DMS153 treated with DMSO at 0.1 percent for 48 hours (cell line): Measurements from ENCODE around the gene TIGD3.
A peak's percentile ranks its signal among the peaks of the same experiment; 100 is the strongest.
"Not testable (repeated sequence)": the region's sequence is repeated elsewhere in the genome, so short reads cannot be mapped to it uniquely, and the experiment has no call there.

ENCODE experiments used
- DNase-seq: peaks from one replicate; lab custom pipeline; 2025; ENCODE audit not compliant: unreplicated experiment; lab: John Stamatoyannopoulos, UW

TIGD3 gene

DNA sequence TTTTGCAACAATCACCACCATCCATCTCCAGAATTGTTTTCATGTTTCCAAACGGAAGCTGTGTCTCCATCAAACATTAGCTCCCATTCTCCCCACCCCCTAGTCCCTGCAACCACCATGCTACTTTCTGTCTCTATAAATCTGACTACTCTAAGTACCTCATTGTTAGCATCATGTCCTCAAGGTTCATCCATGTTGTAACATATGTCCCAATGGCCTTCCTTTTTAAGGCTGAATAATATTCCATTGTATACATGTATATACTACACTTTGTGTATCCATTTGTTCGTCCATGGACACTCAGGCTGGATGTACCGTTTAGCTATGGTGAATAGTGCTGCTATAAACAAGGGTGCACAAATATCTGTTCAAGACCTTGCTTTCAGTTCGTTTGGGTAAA lies 29.1 kb upstream of the TIGD3 start:
- DNase-seq = no peak

GRCh38 chr11:65327021-65327420 lies 27.5 kb upstream of the TIGD3 start:
- DNase-seq = no peak

DNA sequence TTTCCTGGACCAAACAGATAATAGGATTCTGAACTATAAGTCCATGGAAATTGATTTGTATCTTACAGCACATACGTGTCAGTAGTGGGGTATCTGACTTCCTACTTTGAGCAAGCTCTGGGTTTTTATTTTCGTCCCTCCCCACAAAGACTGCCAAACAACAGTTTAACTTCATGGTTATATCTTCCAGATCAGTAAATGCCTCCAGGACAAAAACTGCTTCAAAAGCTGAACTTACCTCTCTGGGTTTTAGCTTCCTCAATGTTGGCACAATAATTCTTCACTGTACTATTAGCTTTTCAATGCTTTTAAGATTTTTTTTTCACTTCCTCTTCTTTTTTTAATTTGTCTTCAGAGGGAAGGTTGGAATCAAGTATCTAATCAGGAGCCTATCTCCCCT lies 25.1 kb upstream of the TIGD3 start:
- DNase-seq = no peak

GRCh38 chr11:65329944-65330403 lies 24.6 kb upstream of the TIGD3 start:
- DNase-seq = peak; percentile 80

- no peak for DNase-seq
These were observed 24.0 kb upstream of the TIGD3 start for GRCh38 chr11:65330544-65330943.

- not testable (repeated sequence) for DNase-seq
These were observed 22.0 kb upstream of the TIGD3 start for GRCh38 chr11:65332591-65332990.

DNA sequence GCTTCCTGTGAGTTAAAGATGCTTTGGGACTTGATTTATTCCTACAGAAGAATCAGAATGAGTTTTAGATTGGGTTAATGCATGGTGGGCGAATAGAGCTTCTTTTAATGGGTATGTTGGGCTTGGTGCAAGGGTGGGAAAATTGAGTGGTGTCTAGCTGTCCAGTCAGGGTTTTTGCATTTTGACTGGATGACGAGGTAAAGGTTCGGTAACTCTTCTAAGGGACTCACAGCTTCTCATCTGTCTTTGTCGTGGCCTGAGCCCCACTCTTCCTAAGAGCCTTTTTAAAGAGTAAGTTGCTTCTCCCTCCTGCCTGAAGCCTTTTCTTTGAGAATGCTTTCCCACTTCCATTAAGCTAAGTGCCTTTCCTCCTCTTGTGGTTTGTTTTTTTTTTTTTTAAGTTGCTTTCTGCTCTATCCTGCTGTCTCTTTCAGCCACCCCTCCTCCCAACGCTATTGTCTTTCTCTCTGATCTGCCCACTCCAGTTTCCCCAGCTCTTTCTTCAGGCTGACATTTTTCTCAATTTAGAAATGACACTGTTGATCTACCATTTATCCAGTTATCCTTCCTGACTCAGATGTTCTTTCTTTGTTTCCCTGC lies 19.8 kb upstream of the TIGD3 start:
- no peak for DNase-seq

GRCh38 chr11:65338676-65339075 lies 15.9 kb upstream of the TIGD3 start:
- no peak for DNase-seq

- DNase-seq = no peak
These were observed 14.3 kb upstream of the TIGD3 start for GRCh38 chr11:65340226-65340625.

DNA sequence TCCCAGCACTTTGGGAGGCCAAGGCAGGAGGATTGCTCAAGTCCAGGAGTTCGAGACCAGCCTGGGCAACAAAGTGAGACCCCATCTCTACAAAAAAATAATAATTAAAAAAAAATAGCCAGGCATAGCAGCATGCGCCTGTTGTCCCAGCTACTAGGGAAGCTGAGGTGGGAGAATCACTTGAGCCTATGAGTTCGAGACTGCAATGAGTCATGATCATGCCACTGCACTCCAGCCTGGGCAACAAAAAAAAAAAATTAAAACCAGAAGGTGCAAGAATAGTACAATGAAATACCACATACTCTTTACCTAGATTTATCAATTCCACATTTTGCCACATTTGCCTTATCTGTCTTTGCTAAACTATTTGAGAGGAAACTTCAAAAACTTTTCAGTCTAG lies 12.7 kb upstream of the TIGD3 start:
- DNase-seq = no peak

GRCh38 chr11:65351511-65351910 lies 3.0 kb upstream of the TIGD3 start:
- no peak for DNase-seq

- DNase-seq = no peak
These were observed 1.8 kb upstream of the TIGD3 start for GRCh38 chr11:65352783-65353182.

DNA sequence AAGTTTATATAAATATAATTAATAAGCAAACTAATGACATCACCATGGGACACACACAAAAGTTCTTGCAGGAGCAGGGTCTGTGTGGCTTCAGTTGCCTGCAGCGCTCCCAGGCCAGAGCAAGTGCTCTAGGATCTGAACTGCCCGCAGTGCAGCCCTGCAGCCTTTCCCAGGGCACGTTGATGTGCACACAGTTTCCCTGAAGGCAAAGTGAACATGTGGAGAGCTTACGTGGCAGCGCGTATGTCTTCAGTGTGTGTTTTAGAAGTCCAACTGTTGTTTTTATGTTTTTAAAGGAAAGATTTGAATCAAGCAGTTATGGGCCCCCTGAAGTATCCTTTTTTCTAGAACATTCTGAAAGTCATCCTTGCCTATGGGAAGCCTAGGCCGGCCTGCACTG lies 1.2 kb upstream of the TIGD3 start:
- no peak for DNase-seq

DNA sequence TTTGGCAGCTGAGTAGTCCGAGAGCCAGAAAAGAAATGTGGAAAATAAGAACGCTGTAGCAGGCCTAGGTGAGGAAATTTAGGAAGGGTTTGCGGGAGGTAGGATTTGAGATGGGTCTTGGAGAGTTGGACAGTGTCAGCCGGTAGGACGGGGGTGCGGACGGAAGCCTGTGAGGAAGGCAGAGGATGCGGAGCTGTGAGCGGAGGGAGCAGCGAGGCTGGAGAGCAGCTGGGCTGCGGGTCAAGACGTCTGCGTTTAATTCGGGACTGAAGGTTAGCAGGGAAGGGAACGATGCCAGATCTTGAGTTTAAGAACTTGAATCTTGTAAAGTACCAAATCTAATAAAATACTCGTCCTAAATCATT lies 669 bp upstream of the TIGD3 start:
- no peak for DNase-seq

- no peak for DNase-seq
These were observed 643 bp downstream of the TIGD3 start for GRCh38 chr11:65355013-65355775.

GRCh38 chr11:65355776-65356393 lies 1.3 kb downstream of the TIGD3 start:
- DNase-seq = no peak

- no peak for DNase-seq
These were observed 1.9 kb downstream of the TIGD3 start for GRCh38 chr11:65356394-65356972.

DNA sequence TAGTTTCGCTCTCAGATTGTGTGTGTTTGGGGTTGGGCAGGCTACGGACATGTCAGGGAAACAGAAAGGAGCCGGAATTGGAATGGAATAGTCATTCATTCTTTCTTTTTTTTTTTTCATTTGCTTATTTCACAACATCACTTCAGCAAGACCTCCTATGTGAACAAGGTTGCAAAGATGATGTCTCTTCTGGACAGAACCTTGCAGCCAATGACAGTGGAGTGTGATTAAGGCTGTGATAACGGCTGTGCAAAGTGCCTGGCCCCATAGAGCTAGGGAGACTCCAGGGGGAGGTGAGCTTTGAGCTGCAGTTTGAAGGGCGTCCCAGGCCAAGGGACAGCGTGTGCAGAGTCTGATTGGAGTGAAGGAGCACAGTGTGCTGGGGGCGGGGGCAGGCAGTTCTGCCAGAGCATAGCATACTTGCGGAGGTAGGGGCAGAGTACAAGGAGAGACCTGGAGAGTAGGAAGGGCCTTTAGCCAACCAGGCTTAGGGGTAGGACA lies 3.4 kb downstream of the TIGD3 start:
- DNase-seq = no peak

DNA sequence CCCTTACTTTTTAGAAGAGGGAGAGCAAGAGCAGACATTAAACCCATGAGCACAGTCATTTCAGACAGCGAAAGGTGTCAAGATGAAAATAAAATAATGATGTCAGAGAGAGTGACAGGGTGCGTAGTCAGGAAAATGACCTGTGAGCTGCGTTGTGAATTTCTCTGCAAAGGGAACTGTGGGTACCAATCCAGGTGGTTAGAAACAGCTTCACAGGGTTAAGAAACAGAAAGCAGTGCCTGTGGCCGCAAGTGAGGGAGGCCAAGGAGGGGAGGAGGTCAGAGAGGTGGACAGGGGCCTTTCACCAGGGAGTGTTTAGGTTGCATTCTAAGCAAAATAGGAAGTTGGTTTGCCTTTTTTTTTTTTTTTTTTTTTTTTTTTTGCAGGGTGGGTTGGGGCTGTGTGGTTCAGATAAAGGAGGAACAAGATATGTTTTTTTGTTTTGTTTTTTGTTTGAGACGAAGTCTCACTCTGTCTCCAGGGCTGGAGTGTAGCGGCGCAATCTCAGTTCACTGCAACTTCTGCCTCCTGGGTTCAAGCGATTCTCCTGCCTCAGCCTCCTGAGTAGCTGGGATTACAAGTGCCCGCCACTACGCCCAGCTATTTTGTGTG lies 7.9 kb downstream of the TIGD3 start:
- DNase-seq = no peak

DNA sequence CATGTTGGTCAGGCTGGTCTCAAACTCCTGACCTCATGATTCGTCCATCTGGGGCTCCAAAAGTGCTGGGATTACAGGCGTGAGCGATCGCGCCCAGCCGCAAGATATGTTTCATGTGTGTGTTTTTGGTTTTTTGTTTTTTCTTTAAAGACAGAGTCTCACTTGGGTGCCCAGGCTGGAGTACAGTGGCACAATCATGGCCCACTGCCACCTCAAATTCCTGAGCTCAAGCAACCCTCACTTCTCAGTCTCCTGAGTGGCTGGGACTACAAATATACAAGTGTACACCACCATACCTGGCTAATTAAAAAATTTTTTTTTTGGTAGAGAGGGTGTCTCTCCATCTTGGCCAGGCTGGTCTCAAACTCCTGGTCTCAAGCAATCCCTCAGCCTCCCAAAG lies 8.4 kb downstream of the TIGD3 start:
- no peak for DNase-seq

DNA sequence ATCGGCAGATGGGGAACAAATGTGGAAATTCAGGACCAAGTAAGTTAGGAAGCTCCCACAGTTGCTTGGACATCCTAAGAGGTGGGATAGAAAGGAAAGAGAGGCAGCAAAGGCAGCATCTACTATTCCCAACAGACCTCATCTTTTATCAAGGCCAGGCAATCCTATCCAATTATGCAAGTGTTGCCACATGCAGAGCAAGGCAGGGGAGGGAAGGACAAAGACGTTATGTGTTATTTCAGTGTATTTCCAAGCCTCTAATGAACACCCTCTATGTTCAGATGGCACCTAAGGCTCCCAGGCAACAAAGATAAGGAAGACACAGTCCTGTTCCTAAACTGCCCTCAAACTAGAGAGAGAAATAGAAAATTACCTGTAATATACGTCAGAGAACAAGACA lies 9.2 kb downstream of the TIGD3 start:
- no peak for DNase-seq
